ENCODE results near the gene NECTIN2. TPM values are rescaled to one million over a fixed set of nuclear protein-coding genes. Genes with fewer than 3 reads are reported as not detected.

The NECTIN2 gene
- total and polyA plus RNA-seq, 4 donors = 49.4 to 77.5 (median 55.5) TPM

- WGBS = 51% methylated on average over 19 of the region's 19 CpGs
- Histone ChIP-seq H3K36me3 (ENCODE audit: control insufficient read depth in 4 of 4, insufficient read depth in 3 of 4, low read depth in 1 of 4, low read length in 3 of 4) (no peaks in the 10 kb centered on the region), H3K27ac (ENCODE audit: low read depth in 1 of 2, low read length in 2 of 2) (peak overlapping the region; percentile 87 to 96), H3K4me3 (ENCODE audit: low read depth in 1 of 3, low read length in 3 of 3) (peak overlapping the region in 2 of 3 donors; percentile 79 to 87), H3K9me3 (ENCODE audit: control insufficient read depth in 4 of 4, low read length in 3 of 4) (no peaks in the 10 kb centered on the region), H3K9ac (ENCODE audit: low read depth in 1 of 2, low read length in 2 of 2) (peak overlapping the region; percentile 50 to 100), H3K27me3 (ENCODE audit: control insufficient read depth in 4 of 4, insufficient read depth in 4 of 4, low read length in 3 of 4) (no peaks in the 10 kb centered on the region), H3K4me1 (ENCODE audit: control insufficient read depth in 4 of 4, insufficient read depth in 4 of 4, low read length in 3 of 4) (peaks cover 9 to 49% (median 33%) of the 10 kb centered on the region in 4 donors)
- TF ChIP-seq SP1 (IDR thresholded peaks at IDR 0.05) (peak; percentile 7), EGR1 (IDR thresholded peaks at IDR 0.05; ENCODE audit: low read depth in 2 of 2) (no peak), CTCF (IDR thresholded peaks at IDR 0.05; ENCODE audit: low read depth, low read length, missing input control) (no peak)
- TF ChIP-seq, protein P1, sequence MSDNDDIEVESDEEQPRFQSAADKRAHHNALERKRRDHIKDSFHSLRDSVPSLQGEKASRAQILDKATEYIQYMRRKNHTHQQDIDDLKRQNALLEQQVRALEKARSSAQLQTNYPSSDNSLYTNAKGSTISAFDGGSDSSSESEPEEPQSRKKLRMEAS (IDR thresholded peaks at IDR 0.05) = no peak
- DNase-seq (ENCODE audit: low spot score) = no peak
Observed at GRCh38 chr19:44848036-44848811, 2.1 kb downstream of the NECTIN2 start.

GRCh38 chr19:44848812-44849447, 2.8 kb downstream of the NECTIN2 start:
- WGBS = 54% methylated on average over 18 of the region's 18 CpGs
- H3K9ac ChIP-seq (ENCODE audit: low read depth in 1 of 2, low read length in 2 of 2) = peak overlapping the region; percentile 1 to 12
- H3K27me3 ChIP-seq (ENCODE audit: control insufficient read depth in 4 of 4, insufficient read depth in 4 of 4, low read length in 3 of 4) = no peaks in the 10 kb centered on the region
- no peak for DNase-seq (ENCODE audit: low spot score)
- H3K36me3 ChIP-seq (ENCODE audit: control insufficient read depth in 4 of 4, insufficient read depth in 3 of 4, low read depth in 1 of 4, low read length in 3 of 4) = no peaks in the 10 kb centered on the region
- H3K9me3 ChIP-seq (ENCODE audit: control insufficient read depth in 4 of 4, low read length in 3 of 4) = no peaks in the 10 kb centered on the region
- H3K4me3 ChIP-seq (ENCODE audit: low read depth in 1 of 3, low read length in 3 of 3) = peak overlapping the region in 1 of 3 donors; percentile 79
- TF ChIP-seq FOXA1 (IDR thresholded peaks at IDR 0.05) = no peak
- TF ChIP-seq, protein P1 (IDR thresholded peaks at IDR 0.05) = no peak
- no peak for TF ChIP-seq YY1 (IDR thresholded peaks at IDR 0.05)
- TF ChIP-seq REST (IDR thresholded peaks at IDR 0.05) = no peak
- TF ChIP-seq EGR1 (IDR thresholded peaks at IDR 0.05; ENCODE audit: low read depth in 2 of 2) = no peak
- no peak for TF ChIP-seq GABPA (IDR thresholded peaks at IDR 0.05 in 1 of 2, conservative IDR thresholded peaks at IDR 0.05 in 1 of 2)
- TF ChIP-seq CTCF (IDR thresholded peaks at IDR 0.05; ENCODE audit: low read depth, low read length, missing input control) = no peak
- TF ChIP-seq JUND (IDR thresholded peaks at IDR 0.05) = no peak
- TF ChIP-seq HNF4A (conservative IDR thresholded peaks at IDR 0.05) = no peak
- H3K27ac ChIP-seq (ENCODE audit: low read depth in 1 of 2, low read length in 2 of 2) = peak overlapping the region; percentile 87 to 96
- peaks cover 9 to 49% (median 33%) of the 10 kb centered on the region in 4 donors for H3K4me1 ChIP-seq (ENCODE audit: control insufficient read depth in 4 of 4, insufficient read depth in 4 of 4, low read length in 3 of 4)

All from liver (tissue), 9 donors.